ENCODE results near the gene SHKBP1. TPM values are rescaled to one million over a fixed set of nuclear protein-coding genes. Genes with fewer than 3 reads are reported as not detected.

SHKBP1 gene
- total and polyA plus RNA-seq, 2 of the 4 experiments (the other 2 are of a cell fraction), result 15.6 to 94.0 TPM

GRCh38 chr19:40612831-40613689 lies 36.4 kb downstream of the SHKBP1 start:
- Histone ChIP-seq H3K27me3 (ENCODE audit: control insufficient read depth, insufficient read depth, low read length) (no peaks in the 10 kb centered on the region), H3K4me3 (ENCODE audit: insufficient read depth, low read depth, low read length) (peak overlapping the region; percentile 64; the same call in 1 of the 2 replicates), H2AK9ac (replicated peaks; ENCODE audit: low read depth, low read length, poor library complexity) (peak overlapping the region; percentile 67), H3K36me3 (ENCODE audit: control insufficient read depth, insufficient read depth, low read length) (peaks cover 26% of the 10 kb centered on the region), H2BK120ac (ENCODE audit: low read depth, low read length) (peak overlapping the region; percentile 48; the same call in 1 of the 2 replicates), H3K79me1 (ENCODE audit: low read depth in 1 of 2, low read length in 2 of 2) (peaks cover 4 to 20% of the 10 kb centered on the region in 2 experiments), H2BK20ac (ENCODE audit: low read depth, low read length) (no peak overlapping the region), H3K9me3 (ENCODE audit: control insufficient read depth, insufficient read depth, low read length) (no peaks in the 10 kb centered on the region), H4K91ac (ENCODE audit: insufficient read depth, low read depth, low read length) (peak overlapping the region; percentile 16; the same call in 1 of the 2 replicates), H3K4me1 (ENCODE audit: control insufficient read depth, insufficient read depth, low read length) (peaks cover 12% of the 10 kb centered on the region; the same call in 1 of the 2 replicates), H4K20me1 (ENCODE audit: insufficient read depth, low read length) (peaks cover 3% of the 10 kb centered on the region; the same call in 1 of the 2 replicates), H2BK15ac (ENCODE audit: low read depth, low read length) (no peak overlapping the region), H2AK5ac (ENCODE audit: low read depth, low read length) (peak overlapping the region; percentile 91), H3K4me2 (ENCODE audit: low read depth, low read length) (peak overlapping the region; percentile 32; the same call in 1 of the 2 replicates), H2AFZ (replicated peaks; ENCODE audit: low read length, poor library complexity) (peak overlapping the region; percentile 87), H2BK5ac (ENCODE audit: low read depth, low read length, poor library complexity, severe bottlenecking) (peak overlapping the region; percentile 87), H3K27ac (ENCODE audit: insufficient read depth, low read length) (peak overlapping the region; percentile 96), H3K4ac (ENCODE audit: low read depth, low read length) (peak overlapping the region; percentile 30; the same call in 1 of the 2 replicates), H3K14ac (replicated peaks; ENCODE audit: low read depth, low read length) (0 out of 2 replicates have a peak overlapping the region, but pooled peaks have one; percentile 3), H3K18ac (ENCODE audit: low read depth, low read length) (no peak overlapping the region), H3K23ac (ENCODE audit: low read depth, low read length) (no peak overlapping the region), H3K56ac (ENCODE audit: extremely low read depth, insufficient read depth, low read length) (no peak overlapping the region), H3K9me1 (ENCODE audit: insufficient read depth, low read length) (peaks cover 12% of the 10 kb centered on the region), H4K8ac (ENCODE audit: low read depth in 2 of 2, low read length in 2 of 2) (peak overlapping the region; percentile 63 to 71; a peak in 2 of 4 replicates), H3K9ac (ENCODE audit: low read depth, low read length) (peak overlapping the region; percentile 89; the same call in 1 of the 2 replicates), H4K5ac (ENCODE audit: low read depth, low read length) (no peak overlapping the region; the same call in 1 of the 2 replicates)
- intact Hi-C loops (cut with micrococcal nuclease), result no loop called here
- in situ Hi-C loops (cut with MboI; ENCODE audit: low sequenced_read_pairs), result no loop called here
- dilution Hi-C loops (cut with HindIII; ENCODE audit: low sequenced_read_pairs, unreplicated experiment), result no loop called here
- WGBS, 2 experiments (ENCODE audit: extremely low coverage in 2 of 2, insufficient read length in 1 of 2), result 60% methylated on average over 17 of the region's 50 CpGs; no CpG with 5 or more reads in 1 of the 2 experiments
- POLR2A ChIA-PET (ENCODE audit: unreplicated experiment), result no interaction called here
- CTCF ChIA-PET, result interaction anchor here (1.0 kb wide), 2 partner anchors 11 to 22 kb away, joined by 3 read pairs; no protein-coding TSS in a partner anchor
- ATAC-seq (ENCODE audit: low read depth) (no peak), DNase-seq (no peak)
- no TSS peak for BruUV-seq (replicated peaks)
- TF ChIP-seq RCOR1 (IDR thresholded peaks at IDR 0.05; ENCODE audit: insufficient replicate concordance, low read length) (no peak), NFE2L2 (IDR thresholded peaks at IDR 0.05; ENCODE audit: low read depth, low read length) (no peak), FOS (IDR thresholded peaks at IDR 0.05; ENCODE audit: low read depth, low read length) (no peak), USF2 (IDR thresholded peaks at IDR 0.05; ENCODE audit: low read depth, low read length) (no peak), SMC3 (IDR thresholded peaks at IDR 0.05; ENCODE audit: low read depth, low read length) (no peak), RAD21 (IDR thresholded peaks at IDR 0.05; ENCODE audit: low read length) (no peak), RFX5 (IDR thresholded peaks at IDR 0.05; ENCODE audit: low read depth, low read length) (no peak), CEBPB (IDR thresholded peaks at IDR 0.05; ENCODE audit: low read depth, low read length) (no peak), MAZ (IDR thresholded peaks at IDR 0.05; ENCODE audit: borderline replicate concordance, low read depth, low read length) (no peak), MXI1 (IDR thresholded peaks at IDR 0.05; ENCODE audit: borderline replicate concordance, low read depth, low read length) (no peak), CHD1 (IDR thresholded peaks at IDR 0.05; ENCODE audit: low read depth, low read length) (no peak), POLR2A (IDR thresholded peaks at IDR 0.05; ENCODE audit: low read depth, low read length) (no peak), BHLHE40 (IDR thresholded peaks at IDR 0.05; ENCODE audit: low read depth, low read length) (no peak), MAFK (IDR thresholded peaks at IDR 0.05; ENCODE audit: low read depth, low read length) (no peak)
- TF ChIP-seq, protein P1, sequence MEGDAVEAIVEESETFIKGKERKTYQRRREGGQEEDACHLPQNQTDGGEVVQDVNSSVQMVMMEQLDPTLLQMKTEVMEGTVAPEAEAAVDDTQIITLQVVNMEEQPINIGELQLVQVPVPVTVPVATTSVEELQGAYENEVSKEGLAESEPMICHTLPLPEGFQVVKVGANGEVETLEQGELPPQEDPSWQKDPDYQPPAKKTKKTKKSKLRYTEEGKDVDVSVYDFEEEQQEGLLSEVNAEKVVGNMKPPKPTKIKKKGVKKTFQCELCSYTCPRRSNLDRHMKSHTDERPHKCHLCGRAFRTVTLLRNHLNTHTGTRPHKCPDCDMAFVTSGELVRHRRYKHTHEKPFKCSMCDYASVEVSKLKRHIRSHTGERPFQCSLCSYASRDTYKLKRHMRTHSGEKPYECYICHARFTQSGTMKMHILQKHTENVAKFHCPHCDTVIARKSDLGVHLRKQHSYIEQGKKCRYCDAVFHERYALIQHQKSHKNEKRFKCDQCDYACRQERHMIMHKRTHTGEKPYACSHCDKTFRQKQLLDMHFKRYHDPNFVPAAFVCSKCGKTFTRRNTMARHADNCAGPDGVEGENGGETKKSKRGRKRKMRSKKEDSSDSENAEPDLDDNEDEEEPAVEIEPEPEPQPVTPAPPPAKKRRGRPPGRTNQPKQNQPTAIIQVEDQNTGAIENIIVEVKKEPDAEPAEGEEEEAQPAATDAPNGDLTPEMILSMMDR (conservative IDR thresholded peaks at IDR 0.05; ENCODE audit: low read depth, low read length), result no peak

All from IMR-90 (cell line).